ENCODE results near the gene LRP1B. TPM values are rescaled to one million over a fixed set of nuclear protein-coding genes. Genes with fewer than 3 reads are reported as not detected.
"Not testable (repeated sequence)": the region's sequence is repeated elsewhere in the genome, so short reads cannot be mapped to it uniquely, and the experiment has no call there.

Gene LRP1B
- polyA plus RNA-seq, 1 donor: 1.1 TPM

- DNase-seq: no peak
Observed at GRCh38 chr2:141888987-141889555, 241.7 kb downstream of the LRP1B start.

- DNase-seq: no peak
Observed at GRCh38 chr2:141887363-141887762, 243.5 kb downstream of the LRP1B start.

- no peak for DNase-seq
Observed at GRCh38 chr2:141878016-141878415, 252.8 kb downstream of the LRP1B start.

GRCh38 chr2:141871913-141872634 is 258.7 kb downstream of the LRP1B start:
- no peak for DNase-seq

- DNase-seq: no peak
Observed at GRCh38 chr2:141869572-141869971, 261.2 kb downstream of the LRP1B start.

DNA sequence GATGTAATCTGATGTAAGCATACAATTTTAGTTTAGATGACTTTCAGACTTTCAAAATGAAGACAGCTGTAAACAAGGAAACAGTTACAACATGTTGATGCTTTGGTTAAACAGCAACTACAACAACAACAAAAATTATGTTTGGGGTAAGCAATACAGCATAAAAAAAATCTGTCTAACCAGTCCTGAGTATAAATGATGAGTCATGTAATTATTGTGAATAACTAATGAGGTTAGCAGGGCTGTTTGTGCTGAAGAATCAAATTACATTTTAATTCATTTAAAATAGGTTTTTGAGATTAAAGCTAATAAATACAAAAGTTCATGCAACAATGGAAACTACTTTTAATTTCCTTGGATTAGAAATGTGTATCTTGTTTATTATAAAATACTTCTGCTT is 266.9 kb downstream of the LRP1B start:
- DNase-seq: no peak

DNA sequence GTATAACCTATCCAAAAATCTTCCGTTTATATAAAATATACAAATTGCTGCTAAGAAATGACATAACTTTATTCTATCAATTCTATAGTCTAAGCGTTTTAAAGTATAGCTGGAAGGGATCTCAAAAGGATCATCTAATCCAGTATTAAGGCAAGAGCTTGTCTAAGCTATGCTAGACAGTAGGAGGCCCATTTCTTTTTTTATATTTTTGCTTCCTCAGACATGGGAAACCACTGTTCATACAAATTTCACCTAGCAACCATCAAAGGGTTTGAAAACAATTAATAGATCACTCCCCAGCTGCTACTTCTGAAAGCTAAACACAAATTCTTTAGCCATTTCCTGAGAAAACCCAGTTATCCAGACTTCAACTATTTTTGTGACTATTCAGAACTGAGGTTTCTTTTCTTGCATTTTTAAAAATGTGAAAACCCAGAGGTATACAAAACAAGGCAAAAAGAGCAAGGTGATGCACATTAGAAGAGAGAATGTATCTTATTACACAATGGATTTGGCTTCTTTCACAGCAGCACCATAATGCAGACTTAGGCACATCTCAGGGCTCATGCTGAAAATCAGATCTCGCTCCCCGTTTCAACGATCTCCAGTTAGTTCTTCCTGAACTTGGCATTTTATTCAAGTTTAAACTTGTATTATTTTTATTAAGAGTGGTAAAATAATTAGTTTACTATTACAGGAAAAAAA is 274.4 kb downstream of the LRP1B start:
- no peak for DNase-seq

DNA sequence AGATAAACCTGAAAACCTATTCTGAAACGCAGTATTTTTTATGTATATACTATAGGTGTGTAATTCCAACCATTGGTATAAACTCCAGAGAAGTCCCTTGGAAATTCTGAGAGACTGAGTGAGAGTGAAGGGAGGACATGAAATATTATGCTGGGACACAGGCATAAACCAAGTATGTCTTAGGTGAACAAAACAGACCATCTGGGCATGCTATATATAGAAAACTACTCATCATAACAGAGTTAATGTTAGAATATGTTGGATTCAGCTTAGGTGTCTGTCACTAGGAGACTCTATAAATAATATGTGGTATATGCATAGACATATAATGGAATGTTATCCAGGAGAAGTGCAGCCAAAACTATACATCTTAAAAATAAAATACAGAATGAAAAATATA is 282.6 kb downstream of the LRP1B start:
- no peak for DNase-seq

- DNase-seq: no peak
Observed at GRCh38 chr2:141844231-141844630, 286.6 kb downstream of the LRP1B start.

- DNase-seq: no peak
Observed at GRCh38 chr2:141835103-141835502, 295.7 kb downstream of the LRP1B start.

DNA sequence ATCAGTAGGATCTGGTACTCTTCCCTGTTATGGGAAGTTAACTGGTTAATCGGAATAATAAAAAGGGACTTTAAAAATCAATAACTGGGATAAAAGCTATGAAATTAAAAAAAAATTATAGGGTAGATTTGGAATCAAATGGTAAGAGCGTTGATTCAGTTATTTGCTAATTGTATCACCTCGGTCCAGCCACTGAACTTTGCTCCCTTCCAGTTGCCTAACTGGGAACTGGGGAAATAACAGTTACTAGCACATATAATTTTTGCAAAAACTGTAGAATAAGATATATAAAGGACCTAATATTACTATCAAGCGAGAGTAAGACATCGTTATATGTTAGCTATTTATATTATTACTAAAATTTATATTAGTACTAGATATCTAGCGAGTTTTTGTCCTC is 302.1 kb downstream of the LRP1B start:
- DNase-seq: no peak

GRCh38 chr2:141824790-141825189 is 306.0 kb downstream of the LRP1B start:
- DNase-seq: no peak

GRCh38 chr2:141820893-141821292 is 309.9 kb downstream of the LRP1B start:
- DNase-seq: no peak

GRCh38 chr2:141815320-141815719 is 315.5 kb downstream of the LRP1B start:
- DNase-seq: not testable (repeated sequence)

GRCh38 chr2:141814150-141814549 is 316.7 kb downstream of the LRP1B start:
- no peak for DNase-seq

GRCh38 chr2:141810148-141810547 is 320.7 kb downstream of the LRP1B start:
- DNase-seq: no peak

DNA sequence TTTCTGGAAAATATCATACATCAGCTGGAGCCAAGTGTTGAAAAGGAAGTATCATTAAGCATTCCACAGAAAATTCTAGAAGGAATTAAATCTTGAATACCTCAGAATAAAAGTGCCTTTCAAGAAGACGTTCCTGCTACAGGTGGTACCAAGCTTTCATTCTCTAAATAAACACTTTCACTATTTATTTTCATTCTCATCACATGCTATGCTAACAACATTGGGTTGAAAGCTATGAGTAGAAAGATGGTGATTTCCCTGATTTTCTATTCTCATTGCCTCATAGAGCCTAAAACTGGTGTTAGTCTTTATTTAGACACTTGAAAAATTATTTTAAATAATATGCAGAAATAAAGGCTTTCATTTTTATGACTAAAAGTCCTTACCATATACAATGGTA is 324.7 kb downstream of the LRP1B start:
- DNase-seq: no peak

- no peak for DNase-seq
Observed at GRCh38 chr2:141805302-141805701, 325.5 kb downstream of the LRP1B start.

DNA sequence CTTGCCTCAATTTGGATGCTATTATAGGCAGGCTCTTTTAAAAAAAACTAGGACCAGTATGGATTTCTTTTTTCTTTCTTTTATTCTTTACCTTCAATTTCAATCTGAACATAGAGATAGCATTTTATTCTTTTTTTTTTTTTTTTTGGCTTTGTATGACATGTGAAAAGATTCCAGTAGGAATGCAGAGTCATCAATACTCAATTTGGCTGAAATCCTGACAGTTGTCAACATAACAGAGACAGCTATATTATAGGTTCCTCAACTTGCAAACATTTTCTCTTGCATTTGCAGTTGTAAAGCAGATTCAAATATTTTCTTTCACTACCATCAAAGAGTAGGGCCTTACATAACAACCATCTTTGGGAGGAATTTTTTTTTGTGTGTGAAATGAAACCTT is 334.4 kb downstream of the LRP1B start:
- DNase-seq: no peak

GRCh38 chr2:141791521-141791920 is 339.3 kb downstream of the LRP1B start:
- DNase-seq: no peak

DNA sequence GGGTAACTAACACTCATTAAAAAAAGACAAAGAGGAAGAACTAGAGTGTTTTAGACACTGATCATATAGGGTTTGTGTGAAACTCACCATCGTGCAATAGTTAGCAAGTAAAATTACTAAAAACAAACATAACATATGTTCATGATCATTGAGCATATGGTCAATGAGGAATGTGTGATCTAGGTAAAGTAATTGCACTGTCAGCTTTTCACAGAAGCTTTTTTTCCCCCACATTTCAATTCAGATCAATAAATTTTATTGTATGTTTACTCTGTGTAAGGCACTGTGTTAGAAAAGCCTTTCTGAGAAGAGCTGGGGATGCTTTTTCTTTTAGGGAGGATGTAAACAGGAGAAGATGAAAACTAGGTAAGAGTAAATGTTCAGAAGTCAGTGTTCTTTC is 348.2 kb downstream of the LRP1B start:
- DNase-seq: no peak

- DNase-seq: no peak
Observed at GRCh38 chr2:141778315-141778835, 352.4 kb downstream of the LRP1B start.

DNA sequence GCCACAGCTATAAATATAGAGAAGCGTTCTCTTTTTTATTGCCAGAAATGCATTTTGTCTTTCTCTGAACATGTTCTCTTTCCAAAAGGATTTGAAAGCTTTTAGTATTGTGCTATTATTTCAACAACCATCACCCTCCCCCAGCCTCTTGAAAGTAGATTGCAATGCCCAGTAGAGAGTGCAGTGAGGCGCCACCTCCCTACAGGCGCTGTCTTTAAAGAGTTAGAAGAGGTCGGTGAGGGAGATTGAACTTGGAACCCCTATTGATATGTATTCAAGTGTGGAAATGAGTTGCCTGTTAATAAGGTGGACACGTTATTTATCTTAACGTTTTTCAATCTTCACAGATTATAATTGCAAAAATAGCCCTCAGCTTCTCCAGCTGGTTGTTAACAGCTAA is 360.3 kb downstream of the LRP1B start:
- no peak for DNase-seq
